ENCODE results near the gene FBN2.

- TF ChIP-seq CTCF (IDR thresholded peaks at IDR 0.05) = no peak
- no peak for TF ChIP-seq POLR2A (IDR thresholded peaks at IDR 0.05)
These were observed 62.4 kb downstream of the FBN2 start for GRCh38 chr5:128475693-128476092.

All from heart left ventricle (tissue), 13 donors.